ENCODE data around the gene BMP7. TPM values are rescaled to one million over a fixed set of nuclear protein-coding genes. Genes with fewer than 3 reads are reported as not detected.

The BMP7 gene
- total and polyA plus RNA-seq, 2 of the 8 experiments (the other 6 are each of a cell fraction or from before 2014, with no cell fraction given) = 9.2 to 14.7 TPM

DNA sequence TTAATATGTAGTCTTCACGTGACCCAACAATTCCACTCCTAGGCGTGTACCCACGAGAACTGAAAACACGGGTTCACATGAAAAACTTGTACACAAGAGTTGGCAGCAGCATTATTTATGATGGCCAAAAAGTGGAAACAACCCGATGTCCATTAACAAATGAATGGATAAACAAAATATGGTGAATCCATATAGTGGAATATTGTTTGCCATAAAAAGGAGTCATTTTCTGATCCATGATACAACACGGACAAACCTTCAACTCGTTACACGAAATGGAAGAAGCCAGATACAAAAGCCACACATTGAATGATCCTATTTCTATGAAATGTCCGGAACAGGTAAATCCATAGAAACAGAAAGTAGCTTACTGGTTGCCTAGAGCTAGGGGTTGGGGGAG lies 78.4 kb downstream of the BMP7 start:
- no peak overlapping the region for H2AFZ ChIP-seq (ENCODE audit: low read length)
- FAIRE-seq (no peak), DNase-seq (ENCODE audit: low read depth in 1 of 2, low spot score in 2 of 2) (no peak)
- H3K14ac ChIP-seq (ENCODE audit: insufficient read length) = no peak overlapping the region
- no peak overlapping the region for H3K4me3 ChIP-seq (ENCODE audit: extremely low read depth in 1 of 4, insufficient read depth in 2 of 4, low read depth in 3 of 4, low read length in 4 of 4)
- WGBS, 2 experiments (ENCODE audit: extremely low coverage in 1 of 2, insufficient coverage in 1 of 2, insufficient read length in 1 of 2, insufficient replicate concordance in 2 of 2, low coverage in 1 of 2, low lambda C conversion rate in 2 of 2, missing lambda C conversion rate in 1 of 2) = 83% methylated on average over 9 of the region's 9 CpGs; no CpG with 5 or more reads in 1 of the 2 experiments
- H3K4ac ChIP-seq (replicated peaks; ENCODE audit: insufficient read length, low read depth, low read length) = no peak overlapping the region
- H4K20me1 ChIP-seq (replicated peaks in 1 of 2; ENCODE audit: control insufficient read depth in 1 of 2, insufficient read depth in 2 of 2, low read length in 2 of 2) = no peaks in the 10 kb centered on the region
- no peak overlapping the region for H3K9ac ChIP-seq (replicated peaks in 1 of 4; ENCODE audit: extremely low read depth in 1 of 4, low read depth in 3 of 4, low read length in 3 of 4)
- 0 out of 4 replicates have a peak, but pooled peaks cover 0 to 3% of the 10 kb centered on the region in 2 experiments for H3K9me3 ChIP-seq (ENCODE audit: insufficient read depth in 2 of 2, low read depth in 1 of 2, low read length in 1 of 2)
- no peaks in the 10 kb centered on the region for H3K79me2 ChIP-seq (ENCODE audit: control insufficient read depth in 1 of 2, insufficient read depth in 2 of 2, low read length in 2 of 2)
- H4K5ac ChIP-seq (ENCODE audit: insufficient read length, low read depth, low read length) = no peak overlapping the region
- no peak overlapping the region for H2BK120ac ChIP-seq (replicated peaks; ENCODE audit: low read depth, low read length)
- no peaks in the 10 kb centered on the region; a peak in 1 of 7 replicates for H3K4me1 ChIP-seq (replicated peaks in 1 of 4; ENCODE audit: control insufficient read depth in 3 of 4, insufficient read depth in 4 of 4, low read length in 3 of 4)
- no peaks in the 10 kb centered on the region for H3K79me1 ChIP-seq (ENCODE audit: low read depth, low read length)
- no peak overlapping the region for H3K4me2 ChIP-seq (ENCODE audit: insufficient read depth in 1 of 2, low read depth in 2 of 2, low read length in 2 of 2)
- H3K56ac ChIP-seq (replicated peaks; ENCODE audit: insufficient read length, low read depth, low read length) = no peak overlapping the region
- H3K23ac ChIP-seq (ENCODE audit: insufficient read length) = no peak overlapping the region
- H3K36me3 ChIP-seq (ENCODE audit: control insufficient read depth in 2 of 4, insufficient read depth in 4 of 4, low read length in 3 of 4) = no peaks in the 10 kb centered on the region
- H3K27ac ChIP-seq (ENCODE audit: low read depth, low read length) = no peak overlapping the region
- H4K8ac ChIP-seq (ENCODE audit: extremely low read depth, insufficient read depth, low read length) = no peak overlapping the region
- H2BK5ac ChIP-seq (ENCODE audit: low read depth, low read length) = no peak overlapping the region
- H2AK5ac ChIP-seq (ENCODE audit: low read depth, low read length) = no peak overlapping the region
- H2BK20ac ChIP-seq (ENCODE audit: low read length) = no peak overlapping the region
- no peak overlapping the region for H2BK15ac ChIP-seq (ENCODE audit: low read length)
- ChIA-PET POLR2A (ENCODE audit: partially characterized antibody) (no interaction called here), CTCF (ENCODE audit: partially characterized antibody) (no interaction called here)
- no peak overlapping the region for H2BK12ac ChIP-seq (ENCODE audit: low read depth, low read length)
- no peak overlapping the region for H4K91ac ChIP-seq (replicated peaks; ENCODE audit: insufficient read length, low read length)
- no peak overlapping the region for H3K18ac ChIP-seq (ENCODE audit: extremely low read depth, low read length)
- no peaks in the 10 kb centered on the region for H3K23me2 ChIP-seq (ENCODE audit: low read depth, low read length)
- H3K27me3 ChIP-seq (replicated peaks in 1 of 4; ENCODE audit: control insufficient read depth in 3 of 4, extremely low read depth in 1 of 4, insufficient read depth in 3 of 4, low read length in 3 of 4) = no peaks in the 10 kb centered on the region
- TF ChIP-seq POLR2A (IDR thresholded peaks at IDR 0.05; ENCODE audit: control extremely low read depth in 1 of 2, low read depth in 2 of 2, low read length in 2 of 2) (no peak), SIRT6 (IDR thresholded peaks at IDR 0.05; ENCODE audit: low read length) (no peak), BCL11A (IDR thresholded peaks at IDR 0.05; ENCODE audit: low read depth in 2 of 2, low read length in 2 of 2) (no peak), EZH2 (IDR thresholded peaks at IDR 0.05; ENCODE audit: low read depth, low read length, severe bottlenecking) (no peak), RBBP5 (IDR thresholded peaks at IDR 0.05; ENCODE audit: borderline replicate concordance, low read depth, low read length) (no peak), TBP (IDR thresholded peaks at IDR 0.05; ENCODE audit: low read depth, low read length) (no peak), BRCA1 (IDR thresholded peaks at IDR 0.05; ENCODE audit: low read depth, low read length) (no peak), YY1 (IDR thresholded peaks at IDR 0.05; ENCODE audit: low read depth, low read length) (no peak), CBX5 (IDR thresholded peaks at IDR 0.05; ENCODE audit: low read depth, low read length) (no peak), MAFK (IDR thresholded peaks at IDR 0.05; ENCODE audit: low read depth, low read length) (no peak), POU5F1 (IDR thresholded peaks at IDR 0.05; ENCODE audit: low read depth, low read length) (no peak), KDM4A (IDR thresholded peaks at IDR 0.05; ENCODE audit: low read depth, low read length, severe bottlenecking) (no peak)
- TF ChIP-seq, protein P1, sequence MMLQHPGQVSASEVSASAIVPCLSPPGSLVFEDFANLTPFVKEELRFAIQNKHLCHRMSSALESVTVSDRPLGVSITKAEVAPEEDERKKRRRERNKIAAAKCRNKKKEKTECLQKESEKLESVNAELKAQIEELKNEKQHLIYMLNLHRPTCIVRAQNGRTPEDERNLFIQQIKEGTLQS (IDR thresholded peaks at IDR 0.05; ENCODE audit: insufficient read depth, low read depth, low read length) = no peak
- TF ChIP-seq, protein P2, sequence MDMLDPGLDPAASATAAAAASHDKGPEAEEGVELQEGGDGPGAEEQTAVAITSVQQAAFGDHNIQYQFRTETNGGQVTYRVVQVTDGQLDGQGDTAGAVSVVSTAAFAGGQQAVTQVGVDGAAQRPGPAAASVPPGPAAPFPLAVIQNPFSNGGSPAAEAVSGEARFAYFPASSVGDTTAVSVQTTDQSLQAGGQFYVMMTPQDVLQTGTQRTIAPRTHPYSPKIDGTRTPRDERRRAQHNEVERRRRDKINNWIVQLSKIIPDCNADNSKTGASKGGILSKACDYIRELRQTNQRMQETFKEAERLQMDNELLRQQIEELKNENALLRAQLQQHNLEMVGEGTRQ (IDR thresholded peaks at IDR 0.05; ENCODE audit: low read length) = no peak

Data from H1 (cell line).